HUES6 (cell line): ENCODE results near the gene CIAO1.
"Not testable (repeated sequence)": the region's sequence is repeated elsewhere in the genome, so short reads cannot be mapped to it uniquely, and the experiment has no call there.

Experiments
- H3K27ac ChIP-seq: 2 replicates; pipeline ENCODE4 v1.7.0; 2013; ENCODE audit warnings: low read depth, mild to moderate bottlenecking, low read length, inconsistent platforms
- H3K27me3 ChIP-seq: 2 replicates; pipeline ENCODE4 v1.6.1; 2013; ENCODE audit warnings: low read length; ENCODE audit not compliant: control insufficient read depth, insufficient read depth
- H3K36me3 ChIP-seq: 2 replicates; pipeline ENCODE4 v1.6.1; 2013; ENCODE audit warnings: low read length; ENCODE audit not compliant: control insufficient read depth, insufficient read depth
- H3K4me1 ChIP-seq: 2 replicates; pipeline ENCODE4 v1.6.1; 2013; ENCODE audit warnings: low read length; ENCODE audit not compliant: control insufficient read depth, insufficient read depth
- H3K4me3 ChIP-seq: 2 replicates; pipeline ENCODE4 v1.5.1; 2013; ENCODE audit warnings: low read depth, low read length
- H3K9ac ChIP-seq: one replicate; pipeline ENCODE4 v1.6.1; 2013; ENCODE audit warnings: mild to moderate bottlenecking, low read length
- H3K9me3 ChIP-seq: 2 replicates; pipeline ENCODE4 v1.6.1; 2013; ENCODE audit warnings: low read depth, low read length; ENCODE audit not compliant: control insufficient read depth, insufficient read depth

CIAO1 gene

DNA sequence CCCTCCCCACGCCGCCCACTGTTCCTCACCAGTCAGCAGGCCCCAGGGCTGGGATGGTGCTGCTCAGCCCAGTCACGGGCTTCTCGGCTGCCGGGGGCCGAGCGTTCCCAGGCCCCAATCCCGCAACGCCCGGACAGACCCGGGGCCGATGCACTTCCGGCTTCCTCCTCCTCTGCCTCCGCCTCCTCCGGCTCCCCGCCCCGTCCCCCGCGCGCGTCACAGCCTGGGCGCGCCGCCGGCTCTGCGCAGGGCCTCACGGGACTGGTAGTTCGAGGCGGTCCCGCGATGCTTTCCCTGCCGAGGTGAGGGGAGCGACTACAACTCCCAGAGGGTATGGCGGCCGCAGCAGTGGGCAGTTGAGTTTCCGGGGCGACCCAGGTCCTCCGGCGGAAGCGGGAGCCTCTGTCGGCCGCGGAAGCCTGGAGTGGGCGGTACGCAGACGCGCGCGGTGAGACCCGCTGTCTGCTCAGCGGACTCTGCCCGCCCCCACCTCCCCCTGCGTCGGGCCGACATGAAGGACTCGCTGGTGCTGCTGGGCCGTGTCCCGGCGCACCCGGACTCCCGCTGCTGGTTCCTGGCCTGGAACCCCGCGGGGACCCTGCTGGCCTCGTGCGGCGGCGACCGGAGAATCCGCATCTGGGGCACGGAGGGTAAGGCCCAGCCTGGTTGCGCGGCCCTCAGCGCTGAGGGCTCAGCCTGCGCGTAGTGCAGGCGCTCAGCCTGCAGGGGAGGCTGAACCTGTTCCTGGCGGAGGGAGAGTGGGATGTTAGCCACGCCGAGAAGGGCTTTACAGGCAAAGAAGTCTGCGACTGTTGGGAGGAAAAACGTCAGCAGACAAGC is at the start of gene CIAO1, which contains the start of gene TMEM127:
TSS of gene CIAO1 (plus strand) at position 386 of the 840 bp plus-strand sequence. CDS start at position 512, 126 bp downstream.
TSS of gene TMEM127 (minus strand) at position 158 of the 840 bp plus-strand sequence. CDS start 616 bp downstream, outside the sequence.
- Histone ChIP-seq H3K27ac (peak within 1 kb of the TSS; percentile 56; the same call in 1 of the 2 replicates), H3K9ac (peak within 1 kb of the TSS; percentile 89), H3K4me3 (peak within 1 kb of the TSS; percentile 82), H3K4me1 (peaks cover 15% of the 10 kb centered on the region; the same call in 1 of the 2 replicates), H3K27me3 (no peaks in the 10 kb centered on the region), H3K36me3 (peaks cover 42% of the 10 kb centered on the region), H3K9me3 (no peaks in the 10 kb centered on the region)

DNA sequence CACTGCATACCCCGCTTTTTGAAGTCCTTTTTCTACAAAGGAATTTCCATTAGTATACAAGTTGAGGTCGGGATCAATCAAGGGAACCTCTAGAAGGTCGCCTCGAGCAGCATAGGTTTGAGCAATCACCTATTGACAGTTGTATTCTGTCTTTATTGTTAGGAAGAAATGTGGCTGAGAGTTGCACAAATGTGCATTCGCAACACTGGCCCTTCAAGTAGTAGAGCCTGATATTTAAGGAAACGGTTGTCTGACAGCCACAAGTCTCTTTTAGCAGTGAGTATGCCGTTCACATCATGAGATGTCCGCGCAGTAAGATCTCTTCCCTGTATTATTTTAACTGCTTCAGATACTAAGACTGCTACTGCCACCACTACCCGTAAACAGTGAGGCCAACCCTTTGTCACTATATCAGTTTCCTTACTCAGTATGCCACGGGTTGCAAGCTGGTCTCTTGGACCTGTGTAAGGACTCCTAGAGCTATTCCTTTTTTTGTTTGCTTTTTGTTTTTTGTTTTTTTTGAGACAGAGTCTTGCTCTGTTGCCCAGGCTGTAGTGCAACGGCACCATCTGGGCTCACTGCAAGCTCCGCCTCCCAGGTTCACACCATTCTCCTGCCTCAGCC is 47.4 kb upstream of the CIAO1 start:
- no peaks in the 10 kb centered on the region for H3K36me3 ChIP-seq
- no peak overlapping the region for H3K9ac ChIP-seq
- no peaks in the 10 kb centered on the region for H3K27me3 ChIP-seq
- H3K4me1 ChIP-seq, result no peaks in the 10 kb centered on the region
- H3K27ac ChIP-seq, result no peak overlapping the region
- H3K9me3 ChIP-seq, result no peaks in the 10 kb centered on the region
- no peak overlapping the region for H3K4me3 ChIP-seq

DNA sequence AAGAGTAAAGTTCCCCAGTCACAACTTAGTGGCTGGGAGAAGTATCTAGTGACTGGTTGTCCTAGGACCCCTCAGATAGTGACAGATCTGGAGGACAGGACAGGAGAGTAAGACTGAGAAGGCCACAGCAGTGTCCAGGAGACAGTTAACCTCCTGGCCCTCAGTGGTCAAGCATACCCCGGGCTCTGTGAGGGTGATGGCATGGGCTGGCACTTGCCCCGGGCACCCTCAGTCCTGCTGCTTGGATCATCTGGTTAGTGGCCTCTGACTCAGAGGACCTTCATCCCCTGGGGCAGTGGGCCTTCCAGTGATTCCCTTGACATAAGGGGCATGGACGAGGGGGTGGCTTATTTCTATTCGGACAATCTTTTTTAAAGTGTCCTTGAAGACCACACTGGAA is 46.1 kb upstream of the CIAO1 start:
- H3K27ac ChIP-seq, H3K4me1 ChIP-seq, H3K9ac ChIP-seq, H3K36me3 ChIP-seq, H3K4me3 ChIP-seq, H3K27me3 ChIP-seq, H3K9me3 ChIP-seq: not testable (repeated sequence)

DNA sequence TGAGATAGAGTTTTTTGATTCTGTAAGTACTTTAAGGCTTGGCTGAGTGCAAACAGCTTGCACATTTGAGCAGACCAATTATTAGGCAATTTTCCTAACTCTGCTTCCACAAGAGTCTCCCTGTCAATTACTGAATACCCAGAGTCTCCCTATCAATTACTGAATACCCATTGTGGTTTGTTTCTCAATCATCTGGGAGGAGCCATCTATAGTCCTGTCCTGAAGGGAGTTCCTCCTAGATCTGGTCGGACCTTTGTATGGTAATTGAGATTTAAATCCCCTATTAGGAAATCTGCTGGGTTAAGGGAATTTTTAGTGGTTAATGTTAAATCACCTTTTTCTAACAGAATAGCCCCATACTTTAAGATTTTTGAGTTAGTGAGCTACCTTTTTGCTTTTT is 44.9 kb upstream of the CIAO1 start:
- H3K36me3 ChIP-seq, H3K27me3 ChIP-seq, H3K9me3 ChIP-seq, H3K4me3 ChIP-seq, H3K9ac ChIP-seq, H3K4me1 ChIP-seq, H3K27ac ChIP-seq: not testable (repeated sequence)

DNA sequence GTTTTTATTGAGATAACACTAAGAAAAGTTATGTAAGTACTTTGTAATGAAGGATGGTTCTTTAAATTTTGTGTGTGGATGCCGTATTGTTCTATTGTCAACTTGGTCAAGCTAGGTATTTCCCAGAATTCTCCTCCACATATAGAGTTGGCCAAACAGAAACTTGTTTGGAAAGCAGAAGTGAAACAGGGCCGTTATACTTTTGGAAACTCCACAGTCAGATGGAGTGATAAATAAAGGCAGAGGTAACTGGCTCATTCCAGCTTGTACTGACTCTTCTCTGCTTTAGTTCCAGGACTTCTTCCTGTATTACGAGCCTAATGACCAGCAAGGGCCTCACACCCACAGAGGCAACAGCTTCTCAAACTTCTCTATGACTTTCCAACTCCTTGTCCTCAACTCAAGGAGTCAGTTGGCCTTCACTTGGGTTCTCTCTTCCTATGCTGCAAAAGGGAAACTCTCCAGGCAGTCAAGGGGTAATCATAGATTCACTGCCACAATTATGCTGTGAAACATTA is 41.0 kb upstream of the CIAO1 start:
- Histone ChIP-seq H3K27me3 (no peaks in the 10 kb centered on the region), H3K9me3 (no peaks in the 10 kb centered on the region), H3K9ac (no peak overlapping the region), H3K27ac (no peak overlapping the region), H3K4me1 (no peaks in the 10 kb centered on the region), H3K36me3 (no peaks in the 10 kb centered on the region), H3K4me3 (no peak overlapping the region)

DNA sequence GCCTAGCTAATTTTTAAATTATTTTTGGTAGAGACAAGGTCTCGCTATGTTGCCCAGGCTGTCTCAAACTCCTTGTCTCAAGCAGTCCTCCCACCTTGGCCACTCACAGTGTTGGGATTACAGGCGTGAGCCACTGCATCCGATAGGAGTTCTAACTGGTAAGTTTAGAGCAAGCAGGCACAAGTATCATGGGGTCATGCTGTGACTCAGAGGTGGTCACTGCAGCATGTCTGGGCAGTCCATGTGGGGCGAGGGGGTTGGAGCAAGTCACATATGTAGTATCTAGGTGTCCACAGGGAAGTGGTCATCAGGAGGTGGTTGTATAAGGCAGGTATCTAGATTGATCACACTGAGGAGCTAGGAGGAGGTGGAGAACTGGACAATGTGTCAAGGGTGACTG is 34.7 kb upstream of the CIAO1 start:
- no peaks in the 10 kb centered on the region for H3K36me3 ChIP-seq
- no peak overlapping the region for H3K27ac ChIP-seq
- H3K9me3 ChIP-seq, result no peaks in the 10 kb centered on the region
- no peaks in the 10 kb centered on the region for H3K4me1 ChIP-seq
- H3K27me3 ChIP-seq, result no peaks in the 10 kb centered on the region
- H3K4me3 ChIP-seq, result no peak overlapping the region
- no peak overlapping the region for H3K9ac ChIP-seq

DNA sequence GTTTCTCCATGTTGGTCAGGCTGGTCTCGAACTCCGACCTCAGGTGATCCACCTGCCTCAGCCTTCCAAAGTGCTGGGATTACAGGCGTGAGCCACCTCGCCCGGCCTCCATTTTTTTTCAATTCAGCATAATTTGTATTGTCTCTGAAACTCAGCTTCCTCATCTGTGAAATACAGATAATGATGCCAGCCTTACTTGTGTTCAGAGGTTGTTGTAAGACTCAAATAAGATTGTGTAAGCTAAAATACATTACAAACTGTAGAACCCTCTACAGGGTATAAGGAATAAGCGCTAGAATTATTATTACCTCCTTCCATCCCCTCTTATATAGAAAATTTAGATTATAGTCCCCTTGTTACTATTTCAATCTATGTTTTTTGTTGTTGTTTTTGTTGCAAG is 32.6 kb upstream of the CIAO1 start:
- no peaks in the 10 kb centered on the region for H3K36me3 ChIP-seq
- no peak overlapping the region for H3K27ac ChIP-seq
- H3K9me3 ChIP-seq, result no peaks in the 10 kb centered on the region
- no peaks in the 10 kb centered on the region for H3K27me3 ChIP-seq
- H3K4me3 ChIP-seq, result no peak overlapping the region
- no peaks in the 10 kb centered on the region for H3K4me1 ChIP-seq
- no peak overlapping the region for H3K9ac ChIP-seq

DNA sequence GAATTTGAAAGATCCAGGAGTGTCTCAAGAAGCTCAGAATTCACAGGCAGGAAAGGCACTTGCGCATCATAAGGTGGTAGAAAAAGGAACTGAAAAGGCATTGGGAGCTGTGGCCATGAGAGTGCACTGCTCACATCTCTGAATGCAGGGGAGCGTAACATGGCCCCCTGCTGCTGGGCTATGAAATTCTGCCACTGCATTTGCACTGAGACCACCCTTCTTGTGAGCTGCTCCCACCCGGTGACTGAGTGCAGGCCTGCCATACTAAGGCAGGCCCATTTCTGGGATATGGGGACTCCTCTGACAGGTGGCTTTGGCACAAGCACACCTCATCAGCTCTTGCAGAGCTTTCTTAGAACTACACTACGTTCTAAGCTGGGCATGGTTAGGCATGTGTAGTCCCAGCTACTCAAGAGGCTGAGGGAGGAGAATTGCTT is 32.1 kb upstream of the CIAO1 start:
- Histone ChIP-seq H3K27ac (no peak overlapping the region), H3K4me3 (no peak overlapping the region)

DNA sequence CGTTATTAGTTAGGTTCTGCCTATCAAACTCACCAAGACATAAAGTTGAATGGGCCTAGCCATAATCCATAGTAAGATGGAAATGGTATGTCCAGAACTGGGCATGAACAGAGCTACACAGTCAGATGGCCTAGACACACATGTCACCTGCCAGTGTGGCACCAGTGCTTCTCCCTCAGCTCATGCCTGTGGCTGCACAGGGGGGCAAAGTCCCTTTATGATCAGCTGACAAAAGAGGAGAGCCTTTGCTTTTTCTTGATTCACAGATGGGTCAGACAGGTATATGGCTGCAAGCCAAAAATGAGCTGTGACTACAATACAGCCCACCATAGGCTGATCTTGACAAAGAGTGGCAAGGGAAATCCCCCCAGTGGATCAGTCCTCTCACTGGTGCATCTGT is 29.1 kb upstream of the CIAO1 start:
- H3K4me3 ChIP-seq, result no peak overlapping the region
- no peaks in the 10 kb centered on the region for H3K27me3 ChIP-seq
- H3K4me1 ChIP-seq, result no peaks in the 10 kb centered on the region
- H3K36me3 ChIP-seq, result no peaks in the 10 kb centered on the region
- no peak overlapping the region for H3K9ac ChIP-seq
- H3K9me3 ChIP-seq, result no peaks in the 10 kb centered on the region
- no peak overlapping the region for H3K27ac ChIP-seq

More for the DNA sequence above, 32.1 kb upstream of the CIAO1 start:
- no peak overlapping the region for H3K9ac ChIP-seq
- H3K27me3 ChIP-seq, result no peaks in the 10 kb centered on the region
- no peaks in the 10 kb centered on the region for H3K9me3 ChIP-seq
- H3K36me3 ChIP-seq, result no peaks in the 10 kb centered on the region
- no peaks in the 10 kb centered on the region for H3K4me1 ChIP-seq

DNA sequence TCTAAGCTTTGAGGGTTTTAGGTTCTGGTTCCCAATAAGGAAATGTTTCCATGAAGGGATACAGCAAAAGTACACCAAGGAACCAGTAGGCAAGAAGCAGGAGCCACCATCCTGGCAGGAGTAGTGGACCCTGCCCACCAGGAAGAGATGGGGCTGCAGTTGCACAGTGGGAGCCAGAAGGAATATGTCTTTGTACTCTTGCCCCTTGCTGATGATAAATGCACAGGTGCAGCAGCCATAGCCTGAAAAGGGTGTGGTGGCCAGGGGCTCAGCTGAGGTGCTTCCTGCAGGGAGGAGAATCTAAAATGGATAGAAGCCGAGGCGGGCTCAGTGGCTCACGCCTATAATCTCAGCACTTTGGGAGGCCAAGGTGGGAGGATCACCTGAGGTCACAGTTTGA is 27.8 kb upstream of the CIAO1 start:
- no peaks in the 10 kb centered on the region for H3K36me3 ChIP-seq
- no peaks in the 10 kb centered on the region for H3K27me3 ChIP-seq
- H3K4me1 ChIP-seq, result no peaks in the 10 kb centered on the region
- no peak overlapping the region for H3K27ac ChIP-seq
- no peak overlapping the region for H3K4me3 ChIP-seq
- H3K9ac ChIP-seq, result no peak overlapping the region
- no peaks in the 10 kb centered on the region for H3K9me3 ChIP-seq

DNA sequence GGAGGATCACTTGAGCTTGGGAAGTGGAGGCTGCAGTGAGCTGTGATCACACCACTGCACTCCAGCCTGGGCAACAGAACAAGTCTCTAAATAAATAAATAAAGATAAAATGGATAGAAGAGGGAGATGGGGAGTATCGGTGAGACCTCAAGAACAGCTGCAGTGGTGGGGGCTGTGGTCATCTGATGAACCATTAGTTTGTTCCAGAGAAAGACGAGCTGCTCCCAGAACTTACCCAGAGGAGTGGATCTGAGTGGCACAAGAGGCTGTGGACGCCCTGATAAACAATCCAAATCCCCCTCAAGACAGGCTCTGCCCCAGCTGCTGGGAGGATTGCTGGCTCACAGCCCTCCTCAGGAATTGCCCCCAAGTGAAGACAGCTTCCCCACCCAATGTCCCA is 26.9 kb upstream of the CIAO1 start:
- no peaks in the 10 kb centered on the region for H3K27me3 ChIP-seq
- H3K36me3 ChIP-seq, result no peaks in the 10 kb centered on the region
- no peak overlapping the region for H3K27ac ChIP-seq
- no peaks in the 10 kb centered on the region for H3K9me3 ChIP-seq
- H3K4me1 ChIP-seq, result no peaks in the 10 kb centered on the region
- H3K4me3 ChIP-seq, result no peak overlapping the region
- H3K9ac ChIP-seq, result no peak overlapping the region
